ENCODE measurements around the gene ST3GAL4.

Gene ST3GAL4

GRCh38 chr11:126398721-126399120 is 43.2 kb downstream of the ST3GAL4 start:
- Histone ChIP-seq H3K4me1 (ENCODE audit: control insufficient read depth, insufficient read depth, low read length) (no peaks in the 10 kb centered on the region), H3K36me3 (ENCODE audit: control insufficient read depth in 2 of 2, insufficient read depth in 1 of 2, low read length in 2 of 2) (no peaks in the 10 kb centered on the region), H3K27ac (ENCODE audit: extremely low read depth, low read depth, low read length) (no peak overlapping the region), H3K4me3 (ENCODE audit: low read depth, low read length) (no peak overlapping the region), H3K9me3 (ENCODE audit: control insufficient read depth, insufficient read depth, low read depth, low read length) (no peaks in the 10 kb centered on the region)
- ChIA-PET POLR2A (no interaction called here), CTCF (no interaction called here)
- no peak for TF ChIP-seq ZNF19 (tag by site-specific recombination; IDR thresholded peaks at IDR 0.05; ENCODE audit: low read depth)
- TF ChIP-seq ZNF211 (tag by site-specific recombination; IDR thresholded peaks at IDR 0.05; ENCODE audit: low read depth), result no peak
- no peak for TF ChIP-seq ZNF560 (tag by site-specific recombination; IDR thresholded peaks at IDR 0.05; ENCODE audit: borderline replicate concordance)
- TF ChIP-seq KLF8 (tag by site-specific recombination; IDR thresholded peaks at IDR 0.05), result no peak
- TF ChIP-seq ZNF121 (tag by site-specific recombination; IDR thresholded peaks at IDR 0.05), result no peak
- TF ChIP-seq ZNF561 (tag by site-specific recombination; IDR thresholded peaks at IDR 0.05; ENCODE audit: borderline replicate concordance), result no peak
- no peak for TF ChIP-seq ZNF341 (tag by site-specific recombination; IDR thresholded peaks at IDR 0.05; ENCODE audit: low read depth)
- no peak for TF ChIP-seq ZNF311 (tag by site-specific recombination; IDR thresholded peaks at IDR 0.05; ENCODE audit: borderline replicate concordance)
- no peak for TF ChIP-seq REPIN1 (tag by site-specific recombination; IDR thresholded peaks at IDR 0.05; ENCODE audit: low read depth)
- TF ChIP-seq MYNN (tag by site-specific recombination; IDR thresholded peaks at IDR 0.05; ENCODE audit: borderline replicate concordance), result no peak
- no peak for TF ChIP-seq ZNF157 (tag by site-specific recombination; IDR thresholded peaks at IDR 0.05)

GRCh38 chr11:126400019-126400418 is 44.5 kb downstream of the ST3GAL4 start:
- CTCF ChIA-PET, result interaction anchor here (0.7 kb wide), 1 partner anchor 208 kb away, joined by 3 read pairs; no protein-coding TSS in a partner anchor
- H3K9me3 ChIP-seq (ENCODE audit: control insufficient read depth, insufficient read depth, low read depth, low read length), result no peaks in the 10 kb centered on the region
- H3K4me3 ChIP-seq (ENCODE audit: low read depth, low read length), result no peak overlapping the region
- POLR2A ChIA-PET, result no interaction called here
- H3K4me1 ChIP-seq (ENCODE audit: control insufficient read depth, insufficient read depth, low read length), result no peaks in the 10 kb centered on the region
- H3K36me3 ChIP-seq (ENCODE audit: control insufficient read depth in 2 of 2, insufficient read depth in 1 of 2, low read length in 2 of 2), result no peaks in the 10 kb centered on the region
- no peak overlapping the region for H3K27ac ChIP-seq (ENCODE audit: extremely low read depth, low read depth, low read length)
- TF ChIP-seq ZNF174 (tag by site-specific recombination; IDR thresholded peaks at IDR 0.05) (no peak), BCL11A (tag by site-specific recombination; IDR thresholded peaks at IDR 0.05; ENCODE audit: low read depth) (no peak), ZNF530 (tag by site-specific recombination; IDR thresholded peaks at IDR 0.05; ENCODE audit: low read depth) (no peak), ZNF747 (tag by site-specific recombination; IDR thresholded peaks at IDR 0.05) (no peak), BCL6B (tag by site-specific recombination; IDR thresholded peaks at IDR 0.05) (no peak), ZNF26 (tag by site-specific recombination; IDR thresholded peaks at IDR 0.05) (no peak), ZNF571 (tag by site-specific recombination; IDR thresholded peaks at IDR 0.05) (no peak), ZNF155 (tag by site-specific recombination; IDR thresholded peaks at IDR 0.05) (no peak), ZNF18 (tag by site-specific recombination; IDR thresholded peaks at IDR 0.05) (no peak), ZBTB26 (tag by site-specific recombination; optimal IDR thresholded peaks at IDR 0.05) (no peak), ZBTB11 (tag by site-specific recombination; conservative IDR thresholded peaks at IDR 0.05; ENCODE audit: low read depth) (no peak), ZSCAN18 (tag by site-specific recombination; IDR thresholded peaks at IDR 0.05) (no peak), ZNF626 (tag by site-specific recombination; IDR thresholded peaks at IDR 0.05) (no peak), ZNF211 (tag by site-specific recombination; IDR thresholded peaks at IDR 0.05; ENCODE audit: low read depth) (no peak)
